SK-MEL-5 (cell line): ENCODE data around the gene RFX5. TPM values are rescaled to one million over a fixed set of nuclear protein-coding genes. Genes with fewer than 3 reads are reported as not detected.

Experiments
- DNase-seq: peaks from one replicate; pipeline ENCODE4 v3.0.0-alpha.2; 2016; ENCODE audit warnings: low read depth, low spot score
- in situ Hi-C: cut with HindIII; loops from 2 replicates; pipeline ENCODE4 v1.10.0; 2016; ENCODE audit warnings: low sequenced_read_pairs, high pct_unique_total_duplicates, low pct_unique_long_range_greater_than_20kb
- small RNA-seq, 2 experiments: library from RNA; depleted of rRNA; stranded (forward); fragments of <200 nt; gene quantifications; one replicate each; pipeline ENCODE3, GENCODE V24; 2014
- total RNA-seq: library from RNA; depleted of rRNA; stranded (reverse); fragments of >200 nt; shearing (Covaris generic); gene quantifications from 2 replicates; pipeline ENCODE4 v1.2.3, GENCODE V29; 2014; rRNA removed

Gene RFX5
- total RNA-seq, 1 experiment from 2014 or later = 125 TPM

DNA sequence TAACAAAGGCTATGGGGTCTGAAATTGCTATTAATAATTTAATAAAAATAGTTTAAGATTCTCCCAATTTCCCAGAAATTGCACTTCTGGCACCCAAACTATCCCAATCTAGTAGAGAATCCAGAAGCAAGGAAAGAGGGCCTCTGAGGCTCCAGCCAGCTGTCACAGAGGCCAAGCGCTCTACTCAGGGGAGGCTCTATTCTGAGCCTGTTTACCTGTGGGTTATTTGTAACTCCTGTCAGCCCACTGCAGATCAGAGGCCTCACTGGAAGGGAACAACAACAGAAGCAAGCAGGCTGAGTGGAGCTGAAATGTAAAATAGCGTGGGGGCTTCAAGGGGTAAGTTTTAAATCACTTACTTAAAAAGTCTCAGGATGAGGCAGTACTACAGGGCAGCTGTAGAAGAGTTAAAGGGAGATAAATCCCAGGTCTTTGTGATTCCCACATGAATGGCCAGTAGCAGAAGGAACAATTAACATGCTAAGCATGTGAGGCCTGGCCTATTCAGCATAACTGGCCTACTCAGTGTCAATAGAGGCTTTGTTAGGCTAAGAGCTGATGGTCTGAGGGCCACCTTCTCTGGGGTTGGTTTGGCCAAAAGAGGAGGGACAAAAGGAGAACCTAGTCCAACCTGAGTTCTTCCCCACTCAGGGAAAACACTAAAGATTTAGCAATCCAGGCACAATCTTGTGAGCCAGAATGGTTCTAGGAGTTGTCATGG is 52.1 kb downstream of the RFX5 start:
- in situ Hi-C loops = no loop called here
- DNase-seq = peak; percentile 86

DNA sequence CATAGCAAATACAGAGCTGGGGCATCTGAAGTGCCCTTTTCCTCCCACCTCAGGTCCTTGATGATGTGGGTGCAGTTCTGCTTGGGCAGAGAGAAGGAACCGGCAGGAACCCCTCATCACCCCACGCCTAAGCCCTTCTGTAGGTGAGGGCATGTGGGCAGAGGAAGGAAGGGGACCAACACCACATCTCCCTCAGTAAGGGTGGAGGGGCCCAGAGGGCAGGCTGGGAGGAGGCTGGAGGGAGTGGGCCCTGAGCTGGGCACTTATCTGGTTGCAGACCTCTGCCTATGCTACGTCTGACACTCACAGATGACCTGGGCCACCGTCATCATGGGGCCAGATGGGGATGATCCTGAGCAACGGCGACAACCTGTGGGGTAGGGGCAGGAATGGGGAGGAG is 54.0 kb downstream of the RFX5 start:
- in situ Hi-C loops = no loop called here

DNA sequence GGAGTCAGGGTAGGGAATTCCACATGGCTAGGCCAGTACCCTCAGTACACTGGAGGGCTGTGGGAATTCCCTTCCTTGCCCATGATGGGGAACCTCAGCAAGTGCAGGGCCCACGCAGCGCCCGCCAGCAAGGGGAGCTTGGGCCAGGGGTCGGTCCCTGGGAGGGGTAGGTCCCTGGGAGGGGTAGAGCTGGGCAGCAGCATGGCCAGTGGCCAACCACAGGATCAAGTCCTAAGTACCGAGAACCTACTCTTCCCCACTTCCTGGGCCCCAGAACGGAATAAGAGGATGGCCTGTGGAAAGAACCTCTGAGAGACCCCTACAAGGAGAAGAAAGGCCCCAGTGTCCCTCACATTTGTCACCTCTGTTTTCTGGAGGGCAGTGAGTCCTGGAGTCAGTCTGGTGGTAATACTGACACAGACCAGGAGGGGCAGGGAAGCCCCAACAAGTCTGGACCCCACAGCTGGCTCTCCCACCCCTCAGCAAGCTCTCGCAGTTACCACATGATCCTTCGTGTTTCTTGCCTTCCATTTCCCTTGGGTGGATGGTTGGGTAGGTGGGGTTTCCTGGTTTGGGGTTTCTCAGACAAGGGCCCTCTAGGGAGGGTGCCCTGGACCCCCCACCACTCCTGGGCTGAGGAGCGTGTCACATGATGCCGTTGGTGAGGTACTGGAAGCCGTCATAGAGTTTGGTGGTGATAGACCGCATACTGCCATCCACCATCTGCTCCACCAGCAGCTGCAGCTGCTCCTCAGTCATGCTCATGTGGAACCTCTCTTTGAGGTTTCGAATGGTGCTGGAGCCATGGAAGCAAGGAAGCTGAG is 54.6 kb downstream of the RFX5 start:
- DNase-seq = no peak
- in situ Hi-C loops = no loop called here

More for the DNA sequence above, 54.0 kb downstream of the RFX5 start:
- no peak for DNase-seq

DNA sequence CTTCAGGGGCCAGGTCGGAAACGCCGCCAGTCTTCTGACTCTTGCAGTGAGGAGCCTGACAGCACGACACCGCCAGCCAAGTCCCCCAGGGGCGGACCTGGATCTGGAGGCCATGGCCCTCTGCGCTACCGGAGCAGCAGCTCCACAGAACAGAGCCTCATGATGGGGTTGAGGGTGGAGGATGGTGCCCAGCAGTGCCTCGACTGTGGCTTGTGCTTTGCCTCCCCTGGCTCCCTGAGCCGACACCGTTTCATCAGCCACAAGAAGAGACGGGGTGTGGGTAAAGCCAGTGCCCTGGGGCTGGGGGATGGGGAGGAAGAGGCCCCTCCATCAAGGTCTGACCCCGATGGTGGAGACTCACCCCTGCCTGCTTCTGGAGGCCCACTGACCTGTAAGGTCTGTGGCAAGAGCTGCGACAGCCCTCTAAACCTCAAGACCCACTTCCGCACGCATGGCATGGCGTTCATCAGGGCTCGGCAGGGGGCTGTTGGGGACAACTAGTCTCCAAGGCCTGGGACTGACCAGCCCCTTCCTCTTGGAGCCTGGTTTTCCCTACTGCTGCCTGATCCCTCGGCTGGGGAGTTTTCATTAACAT is 56.2 kb downstream of the RFX5 start:
- no peak for DNase-seq
- in situ Hi-C loops = no loop called here

Small RNAs within 50 kb of the gene (small RNA-seq; reads per million reads assigned to genes)
- 0 to 1.1 reads per million in 2 experiments for gene RN7SL444P

Other genes with a start within 250 kb of the RFX5 start
- 0.53 and 1.1 TPM in 2 replicates for gene SEMA6C, start 200.6 kb downstream of the RFX5 start, total RNA-seq
- not detected in 2 replicates for gene TNFAIP8L2, start 190.6 kb downstream of the RFX5 start, total RNA-seq
- 17.7 and 22.1 TPM in 2 replicates for gene LYSMD1, start 181.3 kb downstream of the RFX5 start, total RNA-seq
- gene SCNM1, start 181.1 kb downstream of the RFX5 start, total RNA-seq = 90.9 and 110 TPM in 2 replicates
- gene TMOD4, start 171.3 kb downstream of the RFX5 start, total RNA-seq = 0.80 and 1.2 TPM in 2 replicates
- 116 and 133 TPM in 2 replicates for gene VPS72, start 157.1 kb downstream of the RFX5 start, total RNA-seq
- 54.5 and 57.0 TPM in 2 replicates for gene PIP5K1A, start 148.7 kb downstream of the RFX5 start, total RNA-seq
- 370 and 398 TPM in 2 replicates for gene PSMD4, start 92.5 kb downstream of the RFX5 start, total RNA-seq
- gene ZNF687, start 65.0 kb downstream of the RFX5 start, total RNA-seq = 29.0 and 31.0 TPM in 2 replicates
- gene PI4KB, start 19.8 kb downstream of the RFX5 start, total RNA-seq = 49.4 and 49.6 TPM in 2 replicates
- gene SELENBP1, start 25.5 kb upstream of the RFX5 start, total RNA-seq = 1.4 and 2.6 TPM in 2 replicates
- 940 and 1,049 TPM in 2 replicates for gene PSMB4, start 52.3 kb upstream of the RFX5 start, total RNA-seq
- 25.3 and 25.5 TPM in 2 replicates for gene POGZ, start 112.2 kb upstream of the RFX5 start, total RNA-seq
- gene CGN, start 164.1 kb upstream of the RFX5 start, total RNA-seq = 1.9 and 2.7 TPM in 2 replicates
- 4.2 and 7.1 TPM in 2 replicates for gene TUFT1, start 193.1 kb upstream of the RFX5 start, total RNA-seq